CD4-positive, alpha-beta memory T cell (primary cell): Measurements from ENCODE around the gene GUCY2D. TPM values are rescaled to one million over a fixed set of nuclear protein-coding genes. Genes with fewer than 3 reads are reported as not detected.

Source experiments
- CTCF ChIA-PET: fragments of 350-600 bp; sonication (Branson Sonifier 250); formaldehyde crosslinking; loops from one replicate; lab custom pipeline; 2021; ENCODE audit warnings: inconsistent platforms; ENCODE audit not compliant: partially characterized antibody; lab: Charles Lee
- POLR2A ChIA-PET: fragments of 350-600 bp; sonication (Branson Sonifier 250); formaldehyde crosslinking; loops from one replicate; lab custom pipeline; 2021; ENCODE audit not compliant: partially characterized antibody; lab: Charles Lee
- DNase-seq, 5 donors: peaks; one replicate each; pipeline versions ENCODE4 v3.0.0 to v3.0.0-alpha.2; 2020 to 2022; ENCODE audit warnings: mixed read lengths in 1 of 5
- H3K27ac ChIP-seq: one replicate; pipeline ENCODE4 v1.7.0; 2013; ENCODE audit warnings: low read depth, low read length
- H3K27me3 ChIP-seq: 2 replicates; pipeline ENCODE4 v1.7.0; 2013; ENCODE audit warnings: mild to moderate bottlenecking, low read length, moderate library complexity; ENCODE audit not compliant: insufficient read depth
- H3K36me3 ChIP-seq: 2 replicates; pipeline ENCODE4 v1.7.0; 2013; ENCODE audit warnings: mild to moderate bottlenecking, low read length, moderate library complexity; ENCODE audit not compliant: insufficient read depth
- H3K4me1 ChIP-seq: 2 replicates; pipeline ENCODE4 v1.7.0; 2013; ENCODE audit warnings: mild to moderate bottlenecking, low read length, moderate library complexity; ENCODE audit not compliant: insufficient read depth
- H3K4me3 ChIP-seq, 2 donors: one replicate each; pipeline ENCODE4 v1.7.0; 2013; ENCODE audit warnings: low read length in 2 of 2, mild to moderate bottlenecking in 1 of 2
- H3K9me3 ChIP-seq, 2 donors: one replicate each; pipeline ENCODE4 v1.7.0; 2013; ENCODE audit warnings: low read length in 2 of 2, control low read depth in 1 of 2; ENCODE audit not compliant: control insufficient read depth in 1 of 2
- H3K27ac Mint-ChIP-seq, 7 donors: one replicate each; pipeline ENCODE4 v1.8.0; 2020 to 2021; ENCODE audit warnings: mixed read lengths in 7 of 7, mild to moderate bottlenecking in 6 of 7, inconsistent platforms in 3 of 7, moderate library complexity in 3 of 7
- H3K27me3 Mint-ChIP-seq, 2 donors: one replicate each; pipeline ENCODE4 v1.8.0; 2020 to 2021; ENCODE audit warnings: mixed read lengths in 2 of 2
- H3K36me3 Mint-ChIP-seq, 2 donors: one replicate each; pipeline ENCODE4 v1.8.0; 2020 to 2021; ENCODE audit warnings: mixed read lengths in 2 of 2, inconsistent platforms in 1 of 2, mild to moderate bottlenecking in 1 of 2
- H3K4me1 Mint-ChIP-seq, 4 donors: one replicate each; pipeline ENCODE4 v1.8.0; 2020 to 2021; ENCODE audit warnings: mixed read lengths in 4 of 4, mild to moderate bottlenecking in 1 of 4
- H3K4me3 Mint-ChIP-seq, 8 donors: one replicate each; pipeline ENCODE4 v1.8.0; 2020 to 2021; ENCODE audit warnings: mixed read lengths in 8 of 8, mild to moderate bottlenecking in 7 of 8, moderate library complexity in 6 of 8, inconsistent platforms in 3 of 8
- H3K9me3 Mint-ChIP-seq, 8 donors: one replicate each; pipeline ENCODE4 v1.8.0; 2020 to 2021; ENCODE audit warnings: mixed read lengths in 8 of 8, mild to moderate bottlenecking in 5 of 8, inconsistent platforms in 3 of 8, moderate library complexity in 1 of 8
- intact Hi-C: fragments of 100-400 bp; cut with micrococcal nuclease; formaldehyde crosslinking; loops from one replicate; pipeline ENCODE4 v1.15.1; 2023
- polyA plus RNA-seq, 2 donors: library from polyadenylated mRNA; unstranded; fragments of 300-500 nt; fragmentation: Illumina TruSeq; gene quantifications; one replicate each; pipeline ENCODE4 v1.2.3, GENCODE V29; 2021
- total RNA-seq, 2 experiments: library from RNA; stranded (reverse); gene quantifications; one replicate each; pipeline ENCODE4 v1.2.3, GENCODE V29; 2021

GUCY2D gene
- total and polyA plus RNA-seq, 4 experiments from 2014 or later, result 0.18 TPM; not detected in 2

- no peak overlapping the region for H3K27ac ChIP-seq
- POLR2A ChIA-PET, result no interaction called here
- no peaks in the 10 kb centered on the region for H3K9me3 Mint-ChIP-seq
These were observed 14.4 kb downstream of the GUCY2D start for GRCh38 chr17:8016632-8017424.

DNA sequence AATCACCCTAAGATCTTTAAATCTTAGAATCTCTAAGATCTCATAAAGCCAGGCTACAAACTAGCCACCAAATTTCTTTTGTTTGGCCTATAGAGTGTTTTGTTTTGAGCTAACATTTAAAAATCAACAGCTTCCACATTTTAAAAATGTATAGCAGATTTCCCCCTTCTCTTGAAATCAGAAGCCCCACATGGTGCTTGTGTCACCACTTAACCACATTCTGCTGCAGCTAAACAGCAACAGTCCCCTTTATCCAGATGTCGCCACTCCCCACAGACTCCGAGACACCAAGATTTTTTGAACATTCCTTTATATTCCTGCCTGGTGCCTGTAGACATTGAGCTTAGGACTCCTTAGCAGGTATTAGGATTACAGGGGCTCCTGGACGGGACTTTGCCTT, 16.0 kb downstream of the GUCY2D start:
- H3K9me3 ChIP-seq, result no peaks in the 10 kb centered on the region
- no peaks in the 10 kb centered on the region for H3K9me3 Mint-ChIP-seq
- no peaks in the 10 kb centered on the region for H3K36me3 ChIP-seq
- DNase-seq, result no peak
- no peak overlapping the region for H3K27ac Mint-ChIP-seq
- POLR2A ChIA-PET, result no interaction called here
- CTCF ChIA-PET, result interaction anchor here (1.1 to 2.0 kb wide), 4 partner anchors 9 to 56 kb away, joined by 4 to 6 read pairs (median 4); no protein-coding TSS in a partner anchor
- peaks cover 9 to 22% of the 10 kb centered on the region in 2 donors for H3K27me3 Mint-ChIP-seq
- peaks cover 5% of the 10 kb centered on the region for H3K27me3 ChIP-seq
- no peaks in the 10 kb centered on the region for H3K36me3 Mint-ChIP-seq
- intact Hi-C loops, result loop anchor here (5.0 kb wide), 1 partner anchor 39 kb away; no protein-coding TSS in a partner anchor
- no peak overlapping the region for H3K4me3 Mint-ChIP-seq
- no peak overlapping the region for H3K4me3 ChIP-seq
- no peak overlapping the region for H3K27ac ChIP-seq
- peaks cover 0 to 7% (median 4%) of the 10 kb centered on the region in 4 donors for H3K4me1 Mint-ChIP-seq
- peaks cover 12% of the 10 kb centered on the region for H3K4me1 ChIP-seq

More at GRCh38 chr17:8016632-8017424, 14.4 kb downstream of the GUCY2D start:
- H3K4me3 ChIP-seq, result peak overlapping the region in 1 of 2 donors; percentile 47
- Mint-ChIP-seq H3K4me1 (peaks cover 0 to 7% (median 4%) of the 10 kb centered on the region in 4 donors), H3K36me3 (no peaks in the 10 kb centered on the region), H3K27ac (peak overlapping the region in 2 of 7 donors; percentile 32 to 60), H3K4me3 (peak overlapping the region; percentile 77 to 89 (median 79)), H3K27me3 (peaks cover 9 to 22% of the 10 kb centered on the region in 2 donors)
- no peaks in the 10 kb centered on the region for H3K36me3 ChIP-seq
- no peaks in the 10 kb centered on the region for H3K9me3 ChIP-seq
- H3K4me1 ChIP-seq, result peaks cover 12% of the 10 kb centered on the region
- intact Hi-C loops, result loop anchor here (5.0 kb wide), 1 partner anchor 40 kb away; no protein-coding TSS in a partner anchor
- peaks cover 5% of the 10 kb centered on the region for H3K27me3 ChIP-seq
- CTCF ChIA-PET, result interaction anchor here (1.6 kb wide), 2 partner anchors 41 to 58 kb away, joined by 4 to 6 read pairs; no protein-coding TSS in a partner anchor
- DNase-seq, result peak; percentile 24 to 57 (median 33)

GRCh38 chr17:8019166-8019565, 16.8 kb downstream of the GUCY2D start:
- H3K4me1 ChIP-seq, result peaks cover 12% of the 10 kb centered on the region
- no peaks in the 10 kb centered on the region for H3K9me3 Mint-ChIP-seq
- no peaks in the 10 kb centered on the region for H3K9me3 ChIP-seq
- no peak for DNase-seq
- no peak overlapping the region for H3K4me3 ChIP-seq
- no peak overlapping the region for H3K27ac ChIP-seq
- peaks cover 5% of the 10 kb centered on the region for H3K27me3 ChIP-seq
- H3K4me1 Mint-ChIP-seq, result peaks cover 0 to 7% (median 4%) of the 10 kb centered on the region in 4 donors
- POLR2A ChIA-PET, result no interaction called here
- H3K36me3 ChIP-seq, result no peaks in the 10 kb centered on the region
- H3K27ac Mint-ChIP-seq, result no peak overlapping the region
- CTCF ChIA-PET, result interaction anchor here (1.1 to 2.0 kb wide), 2 partner anchors 10 to 29 kb away, joined by 4 to 5 read pairs; no protein-coding TSS in a partner anchor
- H3K4me3 Mint-ChIP-seq, result no peak overlapping the region
- peaks cover 9 to 20% of the 10 kb centered on the region in 2 donors for H3K27me3 Mint-ChIP-seq
- intact Hi-C loops, result loop anchor here (5.0 kb wide), 1 partner anchor 38 kb away; no protein-coding TSS in a partner anchor
- no peaks in the 10 kb centered on the region for H3K36me3 Mint-ChIP-seq

- Histone ChIP-seq H3K4me3 (no peak overlapping the region), H3K27me3 (peaks cover 5% of the 10 kb centered on the region), H3K27ac (no peak overlapping the region), H3K9me3 (no peaks in the 10 kb centered on the region), H3K4me1 (peaks cover 12% of the 10 kb centered on the region), H3K36me3 (no peaks in the 10 kb centered on the region)
- DNase-seq, result no peak
- H3K4me1 Mint-ChIP-seq, result peaks cover 0 to 7% (median 4%) of the 10 kb centered on the region in 4 donors
- POLR2A ChIA-PET, result no interaction called here
- H3K9me3 Mint-ChIP-seq, result no peaks in the 10 kb centered on the region
- H3K27me3 Mint-ChIP-seq, result peaks cover 7 to 22% of the 10 kb centered on the region in 2 donors
- peak overlapping the region in 1 of 7 donors; percentile 2 for H3K27ac Mint-ChIP-seq
- CTCF ChIA-PET, result interaction anchor here (2.0 kb wide), 1 partner anchor 11 kb away, joined by 5 read pairs; no protein-coding TSS in a partner anchor
- intact Hi-C loops, result loop anchor here (5.0 kb wide), 1 partner anchor 37 kb away; no protein-coding TSS in a partner anchor
- H3K36me3 Mint-ChIP-seq, result no peaks in the 10 kb centered on the region
- H3K4me3 Mint-ChIP-seq, result no peak overlapping the region
These were observed 17.5 kb downstream of the GUCY2D start for GRCh38 chr17:8019665-8020650.

DNA sequence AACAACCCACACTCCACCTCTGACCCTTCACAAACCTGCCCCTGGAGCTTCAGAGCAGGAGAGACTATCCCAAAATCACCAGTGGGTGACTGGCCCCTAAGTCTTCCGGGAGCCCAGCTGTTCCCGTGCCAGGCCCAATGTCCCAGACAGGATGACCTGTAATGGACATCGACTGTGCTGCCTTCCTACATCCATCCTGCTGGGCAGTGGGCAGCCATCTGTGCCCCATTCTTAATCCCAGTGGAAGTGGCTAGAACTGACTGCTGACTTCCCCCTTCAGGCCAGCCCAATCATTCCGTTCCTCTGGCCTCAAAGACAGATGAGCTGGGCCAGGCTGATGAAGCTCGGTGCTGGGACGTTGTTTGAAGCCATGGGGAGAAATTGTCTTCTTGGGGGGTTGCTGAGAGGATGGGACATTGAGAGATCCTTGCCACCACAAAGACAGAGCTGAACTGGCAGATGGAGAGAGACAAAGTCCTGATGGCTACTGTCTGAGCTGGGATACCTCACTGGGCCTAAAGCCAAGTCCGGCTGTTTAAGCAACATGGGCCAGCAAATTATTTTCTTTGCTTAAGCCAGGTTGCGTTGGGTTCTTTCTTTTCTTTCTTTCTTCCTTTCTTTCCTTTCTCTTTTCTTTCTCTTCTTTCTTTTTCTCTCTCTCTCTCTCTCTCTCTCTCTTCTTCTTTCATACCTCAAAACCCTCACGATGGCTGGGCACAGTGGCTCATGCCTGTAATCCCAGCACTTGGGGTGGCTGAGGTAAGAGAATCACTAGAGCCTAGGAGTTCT, 18.6 kb downstream of the GUCY2D start:
- no peak overlapping the region for H3K4me3 Mint-ChIP-seq
- H3K9me3 Mint-ChIP-seq, result no peaks in the 10 kb centered on the region
- ChIA-PET CTCF (no interaction called here), POLR2A (no interaction called here)
- Histone ChIP-seq H3K27ac (no peak overlapping the region), H3K36me3 (no peaks in the 10 kb centered on the region), H3K4me3 (no peak overlapping the region), H3K27me3 (peaks cover 5% of the 10 kb centered on the region), H3K4me1 (peaks cover 10% of the 10 kb centered on the region), H3K9me3 (no peaks in the 10 kb centered on the region)
- peaks cover 10 to 22% of the 10 kb centered on the region in 2 donors for H3K27me3 Mint-ChIP-seq
- no peaks in the 10 kb centered on the region for H3K36me3 Mint-ChIP-seq
- no peak for DNase-seq
- peaks cover 0 to 7% (median 4%) of the 10 kb centered on the region in 4 donors for H3K4me1 Mint-ChIP-seq
- intact Hi-C loops, result no loop called here
- no peak overlapping the region for H3K27ac Mint-ChIP-seq

GRCh38 chr17:8021565-8022359, 19.3 kb downstream of the GUCY2D start:
- no peaks in the 10 kb centered on the region for H3K36me3 Mint-ChIP-seq
- ChIA-PET CTCF (interaction anchor here (1.4 kb wide), 1 partner anchor 12 kb away, joined by 3 read pairs; no protein-coding TSS in a partner anchor), POLR2A (no interaction called here)
- no peaks in the 10 kb centered on the region for H3K9me3 ChIP-seq
- peaks cover 11 to 20% of the 10 kb centered on the region in 2 donors for H3K27me3 Mint-ChIP-seq
- H3K4me3 ChIP-seq, result no peak overlapping the region
- no peak for DNase-seq
- H3K27ac ChIP-seq, result no peak overlapping the region
- peaks cover 5% of the 10 kb centered on the region for H3K27me3 ChIP-seq
- no peak overlapping the region for H3K4me3 Mint-ChIP-seq
- H3K27ac Mint-ChIP-seq, result no peak overlapping the region
- intact Hi-C loops, result no loop called here
- no peaks in the 10 kb centered on the region for H3K9me3 Mint-ChIP-seq
- no peaks in the 10 kb centered on the region for H3K36me3 ChIP-seq
- H3K4me1 ChIP-seq, result peaks cover 2% of the 10 kb centered on the region
- peaks cover 0 to 3% (median 2%) of the 10 kb centered on the region in 4 donors for H3K4me1 Mint-ChIP-seq
